RWPE2 (cell line): Measurements from ENCODE around the gene ATP2C1.
A peak's percentile ranks its signal among the peaks of the same experiment; 100 is the strongest.

Experiments
- ATAC-seq: fragments of 200-7000 bp; cut with Tn5 transposase; 3 replicates; pipeline ENCODE4 v1.9.1; 2021; ENCODE audit warnings: low read depth
- DNase-seq: peaks from one replicate; pipeline ENCODE4 v3.0.0-alpha.2; 2020; ENCODE audit warnings: low spot score
- H3K27ac ChIP-seq: fragments of 450-650 bp; 2 replicates; pipeline ENCODE4 v1.5.1; 2017; ENCODE audit warnings: mild to moderate bottlenecking; ENCODE audit not compliant: poor library complexity, severe bottlenecking
- H3K27me3 ChIP-seq: fragments of 250-450 bp; sonication (Bioruptor Pico); 2 replicates; pipeline ENCODE4 v1.5.1; 2021; ENCODE audit warnings: mild to moderate bottlenecking, moderate library complexity; ENCODE audit not compliant: insufficient read depth, poor library complexity, severe bottlenecking
- H3K36me3 ChIP-seq: fragments of 250-450 bp; sonication (Bioruptor Pico); 2 replicates; pipeline ENCODE4 v1.5.1; 2020; ENCODE audit warnings: low read depth, mild to moderate bottlenecking, moderate library complexity
- H3K4me1 ChIP-seq: fragments of 250-450 bp; sonication (Bioruptor Pico); 2 replicates; pipeline ENCODE4 v1.5.1; 2021; ENCODE audit warnings: mild to moderate bottlenecking, moderate library complexity; ENCODE audit not compliant: insufficient read depth, poor library complexity, severe bottlenecking
- H3K4me3 ChIP-seq: fragments of 250-450 bp; sonication (Bioruptor Pico); 2 replicates; pipeline ENCODE4 v1.5.1; 2021; ENCODE audit warnings: mild to moderate bottlenecking, moderate library complexity; ENCODE audit not compliant: severe bottlenecking
- H3K9me3 ChIP-seq: fragments of 250-450 bp; sonication (Bioruptor Pico); 2 replicates; pipeline ENCODE4 v1.5.1; 2021; ENCODE audit warnings: mild to moderate bottlenecking, moderate library complexity; ENCODE audit not compliant: severe bottlenecking
- TF ChIP-seq, protein P1 (sequence below): fragments of 450-650 bp; IDR thresholded peaks from one replicate; pipeline ENCODE4 v1.5.1; 2017; ENCODE audit warnings: mild to moderate bottlenecking, moderate library complexity; ENCODE audit not compliant: poor library complexity, severe bottlenecking

ATP2C1 gene

GRCh38 chr3:130900959-130901358, 7.1 kb downstream of the ATP2C1 start:
- no peaks in the 10 kb centered on the region for H3K27me3 ChIP-seq
- H3K4me3 ChIP-seq, result no peak overlapping the region
- no peak overlapping the region for H3K27ac ChIP-seq
- H3K9me3 ChIP-seq, result no peaks in the 10 kb centered on the region
- DNase-seq (no peak), ATAC-seq (no peak)
- no peaks in the 10 kb centered on the region for H3K36me3 ChIP-seq
- peaks cover 12% of the 10 kb centered on the region for H3K4me1 ChIP-seq
- TF ChIP-seq, protein P1, sequence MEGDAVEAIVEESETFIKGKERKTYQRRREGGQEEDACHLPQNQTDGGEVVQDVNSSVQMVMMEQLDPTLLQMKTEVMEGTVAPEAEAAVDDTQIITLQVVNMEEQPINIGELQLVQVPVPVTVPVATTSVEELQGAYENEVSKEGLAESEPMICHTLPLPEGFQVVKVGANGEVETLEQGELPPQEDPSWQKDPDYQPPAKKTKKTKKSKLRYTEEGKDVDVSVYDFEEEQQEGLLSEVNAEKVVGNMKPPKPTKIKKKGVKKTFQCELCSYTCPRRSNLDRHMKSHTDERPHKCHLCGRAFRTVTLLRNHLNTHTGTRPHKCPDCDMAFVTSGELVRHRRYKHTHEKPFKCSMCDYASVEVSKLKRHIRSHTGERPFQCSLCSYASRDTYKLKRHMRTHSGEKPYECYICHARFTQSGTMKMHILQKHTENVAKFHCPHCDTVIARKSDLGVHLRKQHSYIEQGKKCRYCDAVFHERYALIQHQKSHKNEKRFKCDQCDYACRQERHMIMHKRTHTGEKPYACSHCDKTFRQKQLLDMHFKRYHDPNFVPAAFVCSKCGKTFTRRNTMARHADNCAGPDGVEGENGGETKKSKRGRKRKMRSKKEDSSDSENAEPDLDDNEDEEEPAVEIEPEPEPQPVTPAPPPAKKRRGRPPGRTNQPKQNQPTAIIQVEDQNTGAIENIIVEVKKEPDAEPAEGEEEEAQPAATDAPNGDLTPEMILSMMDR, result no peak

DNA sequence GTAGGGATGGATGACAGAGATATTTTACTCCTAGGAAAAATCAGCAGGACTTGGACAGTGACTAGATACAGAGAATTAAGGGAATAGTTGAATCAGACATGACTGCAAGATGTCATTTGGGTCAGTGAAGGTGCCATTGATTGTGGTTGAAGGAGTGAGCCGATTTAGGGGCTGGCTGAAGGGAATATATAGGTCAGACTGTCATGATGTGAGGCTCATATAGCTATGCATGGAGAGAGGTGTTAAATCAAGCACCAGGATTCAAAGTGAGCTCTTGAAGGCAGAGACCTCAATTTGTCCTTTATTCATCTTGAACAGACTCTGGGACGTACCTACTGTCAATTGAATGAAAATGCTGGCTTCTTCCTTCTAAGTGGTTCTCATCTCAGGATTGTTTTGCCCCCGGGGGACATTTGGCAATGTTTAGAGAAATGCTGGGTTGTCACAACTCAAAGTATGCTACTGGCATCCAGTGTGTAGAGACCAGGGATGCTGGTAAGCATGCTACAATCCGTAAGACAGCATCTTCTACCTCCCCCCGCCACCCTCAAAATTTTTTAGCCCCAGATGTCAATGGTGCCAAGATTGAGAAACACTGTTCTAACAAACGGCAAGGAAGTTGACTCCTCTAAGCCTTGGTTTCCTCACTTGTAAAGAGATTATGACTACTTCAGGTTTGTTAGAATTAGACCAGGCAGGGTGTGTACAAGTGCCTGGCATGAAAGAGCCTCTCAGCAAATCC, 7.8 kb downstream of the ATP2C1 start:
- H3K4me3 ChIP-seq, result no peak overlapping the region
- no peaks in the 10 kb centered on the region for H3K9me3 ChIP-seq
- no peaks in the 10 kb centered on the region for H3K27me3 ChIP-seq
- peaks cover 15% of the 10 kb centered on the region for H3K4me1 ChIP-seq
- 0 out of 2 replicates have a peak, but pooled peaks cover 4% of the 10 kb centered on the region for H3K36me3 ChIP-seq
- DNase-seq (no peak), ATAC-seq (no peak)
- TF ChIP-seq, protein P1, result no peak
- H3K27ac ChIP-seq, result no peak overlapping the region

DNA sequence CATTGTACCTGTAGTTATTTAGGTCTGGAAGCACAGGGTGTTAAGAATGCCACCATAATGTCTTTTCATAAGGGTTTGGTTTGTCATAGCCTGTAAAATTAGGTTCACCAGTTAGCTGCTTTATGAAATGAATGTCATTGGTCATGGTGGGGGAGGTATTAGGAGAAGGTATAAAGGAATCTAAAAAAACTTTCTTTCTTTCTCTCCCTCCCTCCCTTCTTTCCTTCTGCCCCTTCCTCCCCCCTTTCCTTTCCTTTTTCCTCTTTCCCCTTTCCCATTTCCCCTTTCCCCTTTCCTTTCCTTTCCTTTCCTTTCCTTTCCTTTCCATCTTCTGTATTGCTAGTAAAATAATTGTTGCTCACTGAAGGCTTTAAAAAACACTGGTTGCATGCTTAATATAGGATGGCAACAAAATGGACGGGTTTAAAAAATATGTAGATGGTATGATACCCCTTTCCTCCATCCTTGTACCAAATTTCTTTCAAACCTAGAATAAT, 9.6 kb downstream of the ATP2C1 start:
- TF ChIP-seq, protein P1, result no peak
- Histone ChIP-seq H3K36me3 (0 out of 2 replicates have a peak, but pooled peaks cover 7% of the 10 kb centered on the region), H3K27me3 (no peaks in the 10 kb centered on the region), H3K27ac (no peak overlapping the region), H3K9me3 (no peaks in the 10 kb centered on the region), H3K4me3 (no peak overlapping the region), H3K4me1 (peaks cover 21% of the 10 kb centered on the region)
- DNase-seq, result no peak
- no peak for ATAC-seq

DNA sequence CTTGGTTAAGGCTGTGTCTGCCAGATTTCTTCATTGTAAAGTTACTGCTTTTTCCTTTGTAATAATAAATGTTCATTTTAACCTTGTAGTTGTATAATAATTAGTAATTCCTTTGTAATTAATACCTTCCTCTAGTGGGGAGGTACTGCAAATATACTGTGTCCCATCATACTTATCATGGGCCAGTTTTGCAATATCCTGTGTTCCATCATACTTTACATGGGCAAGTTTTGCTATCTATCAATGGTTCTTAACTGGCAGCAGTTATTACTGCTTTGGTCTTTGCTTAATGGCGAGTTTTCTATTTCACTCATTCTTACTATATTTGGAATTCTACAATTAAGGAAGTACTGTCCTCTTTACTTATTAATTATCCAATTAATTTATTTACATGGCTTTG, 10.6 kb downstream of the ATP2C1 start:
- Histone ChIP-seq H3K27ac (no peak overlapping the region), H3K36me3 (0 out of 2 replicates have a peak, but pooled peaks cover 7% of the 10 kb centered on the region), H3K4me1 (peaks cover 21% of the 10 kb centered on the region), H3K4me3 (no peak overlapping the region), H3K27me3 (no peaks in the 10 kb centered on the region), H3K9me3 (no peaks in the 10 kb centered on the region)
- TF ChIP-seq, protein P1, result no peak
- DNase-seq (no peak), ATAC-seq (no peak)

DNA sequence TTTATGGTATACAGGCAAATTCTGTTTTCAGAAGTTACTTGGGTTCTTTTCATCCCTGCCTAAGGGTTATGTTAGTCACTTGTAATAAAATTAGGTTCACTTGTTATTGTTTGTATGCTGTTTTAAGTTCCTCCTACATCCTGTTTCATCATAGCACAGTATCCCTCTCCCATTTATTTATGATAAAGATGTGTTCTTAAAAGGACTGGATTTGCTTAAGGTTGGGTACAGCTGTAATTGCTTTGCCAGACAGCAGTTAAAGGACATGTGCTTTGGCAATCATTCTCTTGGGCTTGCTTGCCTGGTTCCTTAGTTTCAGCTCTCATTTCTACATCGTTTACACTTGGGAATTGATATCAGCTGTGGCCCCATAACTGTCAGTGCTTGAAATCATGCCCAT, 11.7 kb downstream of the ATP2C1 start:
- TF ChIP-seq, protein P1, result no peak
- H3K9me3 ChIP-seq, result no peaks in the 10 kb centered on the region
- no peaks in the 10 kb centered on the region for H3K27me3 ChIP-seq
- no peak overlapping the region for H3K4me3 ChIP-seq
- 0 out of 2 replicates have a peak, but pooled peaks cover 7% of the 10 kb centered on the region for H3K36me3 ChIP-seq
- ATAC-seq (peak; percentile 61), DNase-seq (no peak)
- H3K27ac ChIP-seq, result no peak overlapping the region
- peaks cover 21% of the 10 kb centered on the region for H3K4me1 ChIP-seq
